Ramos (cell line): ENCODE results near the gene IL22RA1.

Experiments used
- in situ Hi-C: fragments of 300-500 bp; cut with MboI; formaldehyde crosslinking; loops from one replicate; pipeline ENCODE4 v1.14.3; 2022; ENCODE audit warnings: low sequenced_read_pairs; ENCODE audit not compliant: unreplicated experiment

IL22RA1 gene

GRCh38 chr1:24086466-24086865 lies 56.5 kb downstream of the IL22RA1 start:
- in situ Hi-C loops = no loop called here

GRCh38 chr1:24085546-24085945 lies 57.4 kb downstream of the IL22RA1 start:
- in situ Hi-C loops = no loop called here

DNA sequence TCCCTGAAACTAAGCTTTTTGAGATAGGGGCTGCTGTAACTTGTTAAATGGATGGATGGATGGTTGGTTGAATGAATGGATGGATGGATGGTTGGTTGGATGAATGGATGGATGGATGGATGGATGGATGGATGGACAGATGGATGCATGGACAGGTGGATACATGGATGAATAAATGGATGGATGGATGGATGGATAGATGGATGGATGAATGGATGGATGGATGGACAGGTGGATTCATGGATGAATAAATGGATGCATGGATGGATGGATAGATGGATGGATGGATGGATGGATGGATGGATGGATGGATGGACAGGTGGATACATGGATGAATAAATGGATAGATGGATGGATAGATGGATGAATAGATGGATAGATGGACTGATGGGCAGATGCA lies 57.9 kb downstream of the IL22RA1 start:
- in situ Hi-C loops = no loop called here

- in situ Hi-C loops = no loop called here
Measured at GRCh38 chr1:24084050-24084449, 58.9 kb downstream of the IL22RA1 start.

GRCh38 chr1:24082372-24082771 lies 60.6 kb downstream of the IL22RA1 start:
- in situ Hi-C loops = no loop called here

- in situ Hi-C loops = no loop called here
Measured at GRCh38 chr1:24081190-24081589, 61.8 kb downstream of the IL22RA1 start.

DNA sequence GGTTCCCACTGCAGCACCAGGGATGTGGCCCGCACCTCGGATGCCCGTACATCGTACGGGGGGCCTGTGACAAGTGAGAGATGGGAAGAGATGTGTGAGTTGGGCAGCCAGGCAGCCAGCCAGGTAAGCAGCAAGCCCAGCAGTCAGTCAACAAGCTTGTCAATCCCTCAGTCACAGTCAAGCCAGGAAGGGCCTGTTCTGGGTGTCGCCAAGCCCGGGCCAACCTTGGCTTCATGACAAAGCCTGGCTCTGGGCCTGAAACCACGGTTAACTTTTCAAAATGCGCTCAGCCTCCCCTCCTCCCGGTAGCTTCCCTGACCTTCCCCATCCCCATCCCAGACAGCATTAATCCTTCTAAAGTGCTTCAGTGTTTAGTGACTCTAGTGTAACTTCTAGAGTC lies 62.8 kb downstream of the IL22RA1 start:
- in situ Hi-C loops = no loop called here

DNA sequence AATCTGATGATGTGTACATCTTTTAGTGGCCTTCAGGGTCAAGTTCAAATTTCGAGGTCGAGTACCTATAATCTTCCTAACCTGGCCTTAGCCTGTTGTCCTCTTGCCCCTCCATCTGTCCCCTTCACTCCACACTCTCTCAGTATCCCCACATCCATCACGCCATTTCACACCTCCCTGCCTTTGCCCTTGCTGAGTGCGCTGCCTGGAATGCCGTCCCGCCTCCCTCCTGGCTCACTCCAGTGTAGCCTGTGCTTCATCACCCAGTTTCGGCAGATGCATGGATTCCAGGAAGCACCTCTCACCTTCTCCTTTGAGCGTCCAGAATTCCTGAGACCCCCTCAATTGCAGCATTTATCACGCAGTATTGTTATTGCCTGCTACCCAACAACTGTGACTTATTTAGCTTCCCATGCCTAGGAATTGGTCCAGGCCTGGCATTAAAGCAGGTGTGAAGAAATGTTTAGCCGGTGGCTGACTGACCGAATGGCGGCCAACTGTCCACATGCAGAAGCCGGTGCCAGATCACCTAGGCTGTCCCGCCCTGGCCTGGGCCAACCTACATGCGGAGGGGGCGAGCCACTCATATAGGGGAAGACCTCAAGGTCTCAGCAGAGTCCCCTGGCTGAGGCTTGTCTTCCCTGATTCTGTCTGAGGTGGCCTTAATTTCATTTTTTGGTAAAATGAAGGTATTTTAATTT lies 65.5 kb downstream of the IL22RA1 start:
- in situ Hi-C loops = no loop called here

- in situ Hi-C loops = no loop called here
Measured at GRCh38 chr1:24075946-24076345, 67.0 kb downstream of the IL22RA1 start.

DNA sequence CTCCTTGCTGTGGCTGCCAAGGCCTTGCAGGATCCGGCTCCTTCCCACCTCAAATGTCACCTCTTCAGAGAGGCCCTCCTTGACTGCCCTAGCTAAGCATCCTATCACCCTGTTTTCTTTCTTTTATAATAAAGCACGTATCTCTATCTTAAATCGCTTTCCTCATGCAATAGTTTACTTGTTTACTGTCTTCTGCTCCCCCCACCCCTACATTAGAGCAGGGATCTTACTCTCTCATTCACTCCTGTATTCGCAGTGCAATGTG lies 67.4 kb downstream of the IL22RA1 start:
- in situ Hi-C loops = no loop called here

DNA sequence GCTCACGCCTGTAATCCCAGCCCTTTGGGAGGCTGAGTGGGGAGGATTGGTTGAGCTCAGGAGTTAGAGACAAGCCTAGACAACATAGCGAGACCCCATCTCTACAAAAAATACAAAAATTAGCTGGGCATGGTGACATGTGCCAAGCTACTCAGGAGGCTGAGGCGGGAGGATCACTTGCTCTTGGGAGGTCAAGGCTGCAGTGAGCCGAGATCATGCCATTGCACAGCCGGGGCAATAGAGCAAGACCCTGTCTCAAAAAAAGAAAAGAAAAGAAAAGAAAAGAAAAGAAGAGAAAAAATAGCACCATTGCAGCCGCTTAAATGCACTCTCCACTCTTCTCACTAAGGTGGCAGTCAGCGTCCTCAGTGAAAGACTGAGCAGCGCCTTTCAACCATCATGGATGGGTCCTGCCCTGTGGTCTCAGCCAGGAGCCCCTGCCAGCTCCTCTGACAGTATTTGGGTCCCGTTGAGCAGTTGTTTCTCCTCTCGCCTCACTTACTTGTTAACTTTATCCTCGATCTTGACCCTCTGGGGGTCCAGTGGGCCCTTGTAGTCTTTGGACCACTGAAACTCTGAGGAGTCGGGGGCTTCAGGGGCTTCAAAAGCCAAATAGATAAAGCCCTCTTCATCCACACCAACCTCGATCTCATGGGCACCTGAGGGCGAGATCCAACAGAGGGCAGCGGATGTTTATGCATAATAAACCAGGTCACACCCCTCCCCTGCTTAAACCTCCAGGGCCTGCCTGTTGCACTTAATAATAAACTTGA lies 67.9 kb downstream of the IL22RA1 start:
- in situ Hi-C loops = loop anchor here (5.0 kb wide), 1 partner anchor 317 kb away; no protein-coding TSS in a partner anchor

GRCh38 chr1:24074196-24074595 lies 68.7 kb downstream of the IL22RA1 start:
- in situ Hi-C loops = loop anchor here (5.0 kb wide), 1 partner anchor 318 kb away; no protein-coding TSS in a partner anchor

DNA sequence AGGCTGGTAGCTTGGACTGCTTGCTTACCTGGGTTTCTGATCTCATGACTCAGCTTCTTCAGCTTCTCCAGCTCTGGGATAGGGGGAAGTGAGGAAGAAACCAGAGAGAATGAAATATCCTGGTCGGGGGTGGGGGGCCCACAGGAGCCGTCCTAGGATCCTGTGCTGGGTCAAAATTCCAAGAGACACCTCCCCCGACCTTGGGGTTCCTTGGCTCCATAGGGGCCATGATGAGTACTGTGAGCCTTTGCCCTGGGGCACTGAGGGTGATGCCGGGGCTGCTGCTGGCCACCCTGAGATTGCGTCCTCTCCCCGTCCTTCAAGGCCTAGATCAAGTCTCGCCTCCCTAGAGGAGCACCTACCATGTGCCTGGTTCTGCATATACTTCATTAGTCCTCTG lies 71.0 kb downstream of the IL22RA1 start:
- in situ Hi-C loops = loop anchor here (5.0 kb wide), 1 partner anchor 320 kb away; no protein-coding TSS in a partner anchor

GRCh38 chr1:24070821-24071393 lies 72.0 kb downstream of the IL22RA1 start:
- in situ Hi-C loops = loop anchor here (5.0 kb wide), 1 partner anchor 321 kb away; no protein-coding TSS in a partner anchor

DNA sequence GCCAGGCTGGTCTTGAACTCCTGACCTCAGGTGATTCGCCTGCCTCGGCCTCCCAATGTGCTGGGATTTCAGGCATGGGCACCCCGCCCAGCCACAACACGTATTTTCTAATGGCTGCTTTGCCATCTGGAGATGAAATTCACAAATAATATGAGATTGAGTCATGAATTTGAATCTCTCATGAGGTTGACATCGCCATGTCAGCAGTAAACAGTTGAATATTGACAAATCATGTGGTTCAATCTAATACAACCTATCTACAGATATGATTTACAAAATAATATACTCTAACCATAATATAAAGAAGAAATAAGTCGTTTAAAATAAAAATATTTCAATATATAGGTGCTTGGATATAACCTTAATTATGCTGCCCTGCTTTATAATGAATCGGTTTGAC lies 73.1 kb downstream of the IL22RA1 start:
- in situ Hi-C loops = loop anchor here (5.0 kb wide), 1 partner anchor 322 kb away; no protein-coding TSS in a partner anchor
